ENCODE results near the gene RAB12.
"Not testable (repeated sequence)": the region's sequence is repeated elsewhere in the genome, so short reads cannot be mapped to it uniquely, and the experiment has no call there.

RAB12 gene

DNA sequence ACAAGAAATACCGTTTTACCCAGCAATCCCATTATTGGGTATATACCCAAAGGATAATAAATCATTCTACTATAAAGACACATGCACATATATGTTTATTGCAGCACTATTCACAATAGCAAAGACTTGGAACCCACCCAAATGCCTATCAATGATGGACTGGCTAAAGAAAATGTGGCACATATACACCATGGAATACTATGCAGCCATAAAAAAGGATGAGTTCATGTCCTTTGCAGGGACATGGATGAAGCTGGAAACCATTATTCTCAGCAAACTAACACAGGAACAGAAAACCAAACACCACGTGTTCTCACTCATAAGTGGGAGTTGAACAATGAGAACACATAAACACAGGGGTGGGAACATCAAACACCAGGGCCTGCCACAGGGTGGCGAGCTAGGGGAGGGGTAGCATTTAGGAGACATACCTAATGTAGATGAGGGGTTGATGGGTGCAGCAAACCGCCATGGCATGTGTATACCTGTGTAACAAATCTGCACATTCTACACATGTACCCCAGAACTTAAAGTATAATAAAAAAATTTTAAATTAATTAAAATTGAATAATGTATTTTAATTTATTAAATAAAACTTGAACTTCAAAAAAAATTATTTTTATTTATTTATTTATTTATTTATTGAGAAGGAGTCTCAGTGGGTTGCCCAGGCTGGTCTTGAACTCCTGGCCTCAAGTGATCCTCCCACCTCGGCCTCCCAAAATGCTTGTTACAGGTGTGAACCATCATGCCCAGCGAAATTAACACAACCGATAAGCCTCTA is 42.4 kb downstream of the RAB12 start:
- DNase-seq = not testable (repeated sequence)

DNA sequence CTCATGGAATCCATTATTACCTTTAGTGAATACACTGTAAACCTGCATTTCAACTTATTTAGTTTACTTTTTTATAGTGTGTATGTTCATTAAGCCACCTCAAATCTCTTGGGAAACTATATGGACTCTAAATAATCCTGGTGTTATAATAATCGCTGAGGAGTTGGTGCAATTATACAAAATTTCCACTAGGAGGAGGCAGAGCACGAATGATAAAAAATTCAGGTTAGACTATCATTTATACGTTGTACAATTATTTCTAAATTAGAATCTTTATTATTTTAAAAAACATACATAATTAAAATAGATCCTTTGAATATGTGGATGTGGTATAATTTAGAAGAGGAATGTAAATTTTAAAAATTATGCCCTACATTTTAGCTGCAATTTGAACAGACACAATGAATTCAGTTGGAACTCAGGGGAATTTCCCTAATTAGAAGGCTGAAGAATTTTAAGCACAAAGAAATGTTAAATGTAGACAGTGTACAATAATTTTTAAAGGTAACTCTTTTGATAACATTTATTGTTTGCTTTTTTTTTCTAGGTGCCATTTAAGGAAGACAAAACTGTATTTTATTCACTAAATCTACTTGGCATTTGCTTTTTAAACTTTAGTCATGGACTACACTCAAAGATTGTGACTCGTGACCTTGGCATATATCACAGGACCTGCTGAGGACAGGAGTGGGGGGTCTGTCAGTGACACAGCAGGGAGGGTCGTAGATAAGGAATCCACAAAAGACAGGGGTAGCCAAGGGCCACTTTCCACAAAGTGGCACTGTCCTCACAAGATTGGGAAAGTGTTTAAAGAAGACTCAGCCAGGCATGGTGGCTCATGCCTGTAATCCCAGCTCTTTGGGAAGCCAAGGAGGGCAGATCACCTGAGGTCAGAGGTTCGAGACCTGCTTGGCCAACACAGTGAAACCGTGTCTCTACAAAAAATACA is 45.5 kb downstream of the RAB12 start:
- DNase-seq = no peak

DNA sequence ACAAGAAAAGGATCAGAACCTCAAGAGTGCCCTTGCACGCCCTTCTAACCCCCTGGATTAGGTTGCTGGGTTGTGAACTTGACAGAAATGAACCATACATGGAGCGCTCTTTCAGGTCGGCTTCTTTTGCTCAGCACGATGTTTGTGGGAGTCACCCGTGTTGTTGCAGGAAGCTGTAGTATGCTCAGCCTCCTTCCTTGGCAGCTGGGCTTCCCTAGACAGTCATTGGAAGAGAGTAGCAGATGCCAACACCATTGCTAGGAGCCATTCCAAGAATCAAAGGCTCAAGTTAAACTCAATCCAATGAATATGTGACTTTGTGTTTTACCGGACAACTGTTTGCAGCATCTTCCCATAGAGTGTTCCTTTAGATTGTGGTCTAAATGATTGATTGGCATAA is 47.0 kb downstream of the RAB12 start:
- DNase-seq = no peak

DNA sequence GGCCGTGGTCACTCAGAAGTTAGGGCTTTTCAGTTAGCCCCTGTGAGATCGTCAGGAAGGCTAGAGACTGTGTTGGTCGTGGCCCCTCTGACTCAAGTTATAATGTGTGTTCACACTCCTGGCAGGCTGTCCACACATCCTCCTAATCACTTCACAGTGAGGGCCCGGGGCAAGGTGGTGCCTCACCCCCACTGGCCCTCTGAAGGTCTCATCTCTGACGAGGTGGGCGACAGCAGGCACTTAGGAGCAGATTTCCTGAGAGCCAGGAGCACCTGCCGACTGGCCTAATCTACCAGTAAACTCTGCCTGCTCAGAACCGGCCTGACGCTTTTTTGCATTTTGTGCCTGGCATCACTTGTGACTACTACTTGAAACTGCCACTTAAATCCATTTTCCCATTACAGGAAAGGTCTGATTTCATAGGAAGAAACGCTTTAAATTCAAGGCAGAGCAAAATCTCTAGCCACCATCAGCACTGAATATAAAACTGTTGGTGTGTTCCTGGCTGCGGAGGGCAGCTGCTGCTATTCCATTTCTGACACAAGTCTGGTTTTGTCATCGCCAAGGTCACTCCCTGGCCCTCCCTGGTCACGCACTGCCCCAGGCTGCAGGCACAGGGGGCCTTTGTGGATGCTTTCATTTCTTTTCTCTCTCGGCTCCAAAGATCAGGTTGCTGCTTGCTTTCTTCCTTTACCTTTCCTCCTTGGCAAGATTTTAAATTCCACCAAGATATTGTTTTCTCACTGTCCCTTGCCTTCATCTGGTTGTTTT is 48.0 kb downstream of the RAB12 start:
- peak; percentile 39 to 49 for DNase-seq

DNA sequence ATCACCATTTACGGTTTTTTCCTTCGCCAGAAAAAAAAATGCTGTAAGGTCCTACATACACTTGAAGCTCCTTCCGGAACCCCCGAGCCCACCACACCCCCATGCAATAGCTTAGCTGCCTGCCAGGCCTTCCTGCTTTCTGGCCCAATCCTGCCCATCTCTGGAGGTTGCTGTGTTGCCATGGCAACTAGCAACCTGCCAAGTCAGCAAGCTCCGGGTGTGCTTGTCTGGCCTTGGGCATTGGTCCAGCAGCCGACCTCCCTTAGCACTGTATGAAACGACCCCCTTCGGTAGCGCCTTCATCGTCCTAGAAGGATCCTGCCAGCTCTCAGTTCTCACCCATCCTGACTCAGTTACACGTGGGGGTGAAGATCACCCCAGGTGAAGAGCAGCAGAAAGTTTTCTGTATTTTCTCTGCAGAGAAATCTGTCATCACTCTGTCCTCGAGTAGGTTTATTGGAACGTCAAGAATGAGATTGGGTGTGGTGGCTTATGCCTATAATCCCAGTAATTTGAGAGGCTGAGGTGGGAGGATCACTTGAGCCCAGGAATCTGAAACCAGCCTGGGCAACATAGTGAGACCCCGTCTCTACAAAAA is 48.7 kb downstream of the RAB12 start:
- no peak for DNase-seq

DNA sequence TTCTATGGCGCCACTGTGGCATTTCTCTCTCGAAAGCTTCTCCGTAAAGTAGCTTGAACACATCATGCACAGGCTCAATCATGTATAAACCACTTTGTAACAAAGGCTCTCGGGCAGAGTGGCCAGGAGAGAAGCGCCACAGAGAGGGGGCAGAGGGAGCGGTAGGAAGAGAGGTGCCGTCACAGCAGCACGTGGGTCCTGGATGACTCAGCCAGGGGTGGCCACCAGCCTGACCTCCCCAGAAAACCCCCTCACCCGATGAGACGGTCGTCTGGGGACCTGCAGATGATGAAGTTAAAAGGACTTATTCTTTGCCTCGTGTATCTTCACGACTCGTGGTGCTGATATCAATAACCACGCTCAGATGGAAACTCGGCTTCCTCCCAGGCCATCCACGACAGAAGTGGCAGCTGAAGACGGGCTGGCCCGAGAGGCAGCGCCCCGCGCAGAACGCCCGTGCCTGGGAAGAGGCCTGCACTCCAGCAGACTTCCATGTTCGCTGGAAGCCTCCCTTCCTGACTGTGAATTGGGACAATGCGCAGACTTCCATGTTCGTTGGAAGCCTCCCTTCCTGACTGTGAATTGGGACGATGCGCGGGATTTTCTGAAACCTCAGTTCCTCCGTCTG is 49.7 kb downstream of the RAB12 start:
- DNase-seq = peak; percentile 47 to 76

DNA sequence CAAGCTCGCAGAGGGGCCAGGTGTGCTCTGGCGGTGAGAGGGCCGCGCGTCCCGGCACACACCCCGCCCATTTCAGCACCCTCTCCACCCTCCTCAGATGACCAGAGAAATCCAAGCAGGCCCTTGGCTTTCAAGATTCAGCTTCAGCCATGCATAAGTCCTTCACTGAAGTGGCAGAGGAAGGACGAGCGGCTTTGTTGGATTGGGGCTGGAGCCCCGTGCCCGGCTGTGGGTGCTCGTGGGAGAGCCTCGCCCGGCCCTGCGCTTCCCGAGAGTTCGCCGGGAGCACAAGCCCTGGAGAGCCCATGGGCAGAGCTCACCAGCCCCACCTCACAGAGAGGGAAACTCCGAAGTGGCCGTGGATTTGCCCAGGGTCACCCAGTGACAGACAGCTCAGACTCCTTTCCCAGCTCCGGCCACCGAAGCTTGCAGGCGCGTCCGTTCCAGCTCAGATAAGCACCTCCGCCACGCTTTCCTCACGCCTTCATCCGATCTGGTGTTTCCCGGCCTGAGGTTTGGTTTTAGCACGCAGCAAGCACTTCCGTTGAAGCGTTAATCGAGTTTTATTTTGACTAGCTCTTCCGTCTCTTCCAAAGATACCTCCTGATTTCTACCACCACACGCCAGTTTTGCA is 50.5 kb downstream of the RAB12 start:
- DNase-seq = peak; percentile 79 to 85

DNA sequence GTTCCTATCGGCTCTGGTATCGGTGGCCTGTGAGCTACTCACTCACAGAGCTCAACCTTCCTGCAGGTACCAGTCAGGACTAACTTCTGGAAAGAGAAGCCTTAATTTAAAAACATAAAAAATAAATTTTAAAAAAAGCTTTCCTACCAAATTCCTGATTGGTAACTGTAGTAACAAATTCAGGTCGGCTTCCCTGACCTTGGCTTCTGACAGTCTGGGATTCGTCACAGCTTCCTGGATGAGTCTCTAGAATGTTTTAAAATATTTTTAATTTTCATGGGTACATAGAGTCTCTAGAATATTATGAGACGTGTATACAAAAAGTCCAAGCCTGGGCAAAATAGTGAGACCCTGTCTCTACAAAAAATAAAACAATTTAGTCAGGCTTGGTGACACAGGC is 51.1 kb downstream of the RAB12 start:
- DNase-seq = no peak

DNA sequence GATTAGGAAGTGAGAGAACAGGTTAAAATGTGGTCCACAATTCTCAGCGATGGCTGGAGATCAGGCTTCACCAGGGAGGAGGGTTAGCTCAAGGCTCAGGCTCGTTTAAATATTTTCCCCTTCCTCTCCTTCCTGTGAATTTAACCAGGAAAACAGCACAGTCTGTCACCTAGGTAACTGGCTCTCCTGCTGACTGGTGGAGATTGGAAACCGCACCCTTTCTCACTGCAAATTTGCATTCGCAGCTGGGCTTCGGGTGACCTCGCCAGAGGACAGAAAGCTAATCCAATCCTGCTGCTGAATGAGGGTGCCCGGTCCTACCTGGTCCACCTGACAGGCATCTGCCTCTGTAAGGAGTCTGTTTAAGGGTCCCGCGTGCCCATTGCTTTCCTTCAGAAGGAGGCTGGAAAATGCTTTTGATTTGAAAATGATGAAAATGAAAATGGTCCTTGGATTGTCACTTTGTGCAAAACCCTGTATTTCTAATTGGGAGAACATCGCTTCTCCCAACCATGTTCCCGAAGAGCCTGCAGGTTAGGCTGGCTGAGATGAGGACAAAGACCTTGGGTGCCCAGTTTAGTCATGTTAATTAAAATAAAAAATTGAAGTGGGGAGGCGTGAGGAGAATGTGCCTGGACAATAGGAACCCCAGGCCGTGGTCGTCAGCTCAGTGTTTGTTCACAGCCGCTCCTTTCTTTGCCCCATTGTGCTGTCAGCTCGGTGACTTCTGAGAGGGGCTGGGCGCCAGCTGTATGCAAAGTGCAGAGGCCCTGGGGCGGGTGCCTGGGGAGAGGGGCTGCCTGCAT is 52.7 kb downstream of the RAB12 start:
- DNase-seq = peak; percentile 76 to 90

DNA sequence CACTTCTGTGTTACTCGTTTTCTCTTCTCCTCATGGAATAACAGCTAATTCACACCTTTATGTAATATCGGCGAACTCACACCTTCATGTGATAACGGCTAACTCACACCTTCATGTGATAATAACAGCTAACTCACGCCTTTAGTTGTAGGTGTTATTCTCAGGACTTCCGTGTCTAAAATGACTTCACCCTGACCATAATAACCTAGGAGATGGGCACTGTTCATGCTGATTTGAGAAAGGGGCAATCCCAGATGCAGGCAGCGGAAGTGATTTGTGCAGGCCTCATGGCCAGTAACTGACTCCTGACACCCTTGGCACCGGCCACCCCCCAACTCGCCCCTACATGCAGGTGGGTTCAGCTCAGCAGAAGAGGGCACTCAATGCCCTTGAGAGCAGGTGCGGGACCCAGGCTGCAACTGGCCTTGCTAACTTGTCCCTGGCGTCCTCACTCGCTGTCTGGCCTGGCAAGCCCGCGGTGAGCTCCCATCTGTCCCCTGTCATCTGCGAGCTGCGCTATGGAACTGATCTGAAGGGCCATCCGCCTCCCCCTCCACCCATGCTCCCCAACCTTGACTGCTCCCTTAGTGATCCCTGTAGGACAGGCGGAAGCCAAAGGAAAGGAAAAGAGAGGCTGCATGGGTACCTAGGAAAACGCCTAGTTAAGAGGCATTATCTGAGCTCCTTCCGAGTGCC is 53.5 kb downstream of the RAB12 start:
- DNase-seq = peak in 1 of 2 experiments; percentile 90

DNA sequence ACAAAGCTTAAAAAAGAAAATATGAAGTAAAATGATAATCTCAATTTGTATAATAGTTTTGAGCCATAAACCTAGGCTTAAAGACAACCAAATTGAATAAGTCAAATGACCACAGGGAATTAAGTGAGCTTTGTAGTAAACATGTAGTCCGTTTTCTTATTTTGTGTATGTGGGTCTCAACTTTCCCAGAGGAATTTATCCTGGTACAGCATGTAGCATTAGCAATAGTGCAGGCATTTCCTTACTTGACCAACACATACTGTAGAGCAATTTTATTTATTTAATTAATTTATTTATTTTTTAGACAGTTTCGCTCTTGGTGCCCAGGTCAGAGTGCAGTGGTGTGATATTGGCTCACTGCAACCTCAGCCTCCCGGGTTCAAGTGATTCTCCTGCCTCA is 58.6 kb downstream of the RAB12 start:
- DNase-seq = no peak

DNA sequence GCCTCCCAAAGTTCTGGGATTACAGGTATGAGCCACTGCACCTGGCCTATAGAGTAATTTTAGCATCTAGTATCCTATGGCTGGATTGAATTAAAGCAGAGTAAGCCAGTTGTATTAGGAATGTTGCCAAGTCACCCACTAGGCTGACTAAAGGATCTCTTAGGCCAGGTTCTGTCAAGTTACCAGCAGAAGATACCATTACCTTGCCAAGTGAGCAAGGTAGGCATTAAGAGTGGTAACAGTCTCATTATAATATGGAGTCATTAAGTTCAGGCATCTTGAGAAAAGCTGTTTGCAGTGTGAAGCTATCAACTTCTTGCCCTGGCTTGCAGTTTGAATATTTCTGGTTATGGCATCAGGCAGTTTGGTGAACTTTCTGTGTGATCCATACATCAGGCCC is 59.1 kb downstream of the RAB12 start:
- DNase-seq = no peak

DNA sequence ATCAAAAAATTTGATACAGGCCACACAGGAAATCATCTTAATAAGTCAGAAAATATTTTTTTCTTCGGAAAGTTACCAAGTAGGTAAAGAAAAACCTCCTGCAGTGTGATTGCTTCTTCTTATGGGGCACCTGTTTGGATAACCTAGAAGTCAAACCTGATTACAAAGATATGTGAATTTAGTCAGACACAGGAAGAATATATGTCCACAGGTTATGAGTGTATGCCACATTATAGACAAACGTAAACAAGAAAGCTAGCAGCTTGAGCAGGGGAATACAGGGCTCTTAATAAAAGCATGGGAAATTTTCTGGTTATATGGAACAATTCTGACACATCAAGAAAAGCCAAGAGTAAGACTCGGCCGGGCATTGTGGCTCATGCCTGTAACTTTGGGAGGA is 60.3 kb downstream of the RAB12 start:
- no peak for DNase-seq

DNA sequence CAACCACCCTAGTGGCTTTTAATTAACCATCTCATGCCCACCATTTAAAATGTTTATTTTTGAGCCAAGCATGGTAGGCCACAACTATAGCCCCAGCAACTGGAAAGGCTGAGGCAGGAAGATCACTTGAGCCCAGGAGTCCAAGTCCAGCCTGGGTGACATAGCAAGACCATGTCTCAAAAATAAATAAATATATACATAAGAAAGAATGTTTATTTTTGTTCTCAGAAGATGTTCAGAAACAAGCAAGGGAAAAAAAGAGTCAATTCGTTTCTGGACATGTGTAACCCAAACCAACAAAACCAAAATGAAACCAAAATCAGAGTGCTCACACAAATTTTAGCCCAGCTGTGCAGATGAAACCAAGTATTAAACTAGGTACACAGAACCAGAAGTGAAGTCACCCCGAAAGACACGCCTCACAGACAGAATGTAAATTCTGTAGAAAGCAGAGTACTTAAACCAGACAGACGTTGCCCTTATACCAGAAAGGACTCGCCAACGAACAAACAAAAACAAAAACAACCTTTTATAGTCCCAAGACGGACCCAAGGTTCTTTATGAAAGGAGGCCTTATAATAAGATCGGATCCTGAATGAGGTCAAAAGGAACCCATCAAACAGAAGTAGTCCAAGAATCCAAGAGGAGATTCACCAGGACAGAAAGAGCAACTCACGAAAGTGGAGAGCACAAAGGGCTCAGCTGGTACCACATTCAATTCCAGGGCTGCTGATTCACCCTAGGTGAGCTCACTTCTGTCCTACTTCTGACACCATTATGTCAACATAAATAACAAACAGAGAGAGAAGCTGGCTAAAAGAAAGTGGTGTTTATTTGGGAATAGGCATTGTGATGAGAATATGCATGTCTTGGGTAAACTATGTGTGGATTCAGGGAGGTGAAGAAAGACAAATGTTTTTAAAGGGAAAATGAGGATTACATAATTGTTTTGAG is 64.3 kb downstream of the RAB12 start:
- DNase-seq = no peak

DNA sequence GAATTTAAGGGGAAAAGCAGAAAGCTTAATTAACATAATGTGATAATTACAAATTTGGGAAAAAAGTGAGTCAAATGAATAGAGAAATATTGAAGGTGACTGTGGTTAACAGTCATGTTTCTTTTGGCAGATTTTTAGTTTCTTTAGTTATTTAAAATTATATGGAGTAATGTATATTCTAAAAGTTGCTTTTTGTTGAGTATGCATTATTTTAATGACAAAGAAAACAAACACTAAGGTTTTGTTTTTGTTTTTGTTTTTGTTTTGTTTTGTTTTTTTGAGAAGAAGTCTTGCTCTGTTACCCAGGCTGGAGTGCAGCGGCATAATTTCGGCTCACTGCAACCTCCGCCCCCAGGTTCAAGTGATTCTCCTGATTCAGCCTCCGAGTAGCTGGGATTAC is 65.8 kb downstream of the RAB12 start:
- no peak for DNase-seq

DNA sequence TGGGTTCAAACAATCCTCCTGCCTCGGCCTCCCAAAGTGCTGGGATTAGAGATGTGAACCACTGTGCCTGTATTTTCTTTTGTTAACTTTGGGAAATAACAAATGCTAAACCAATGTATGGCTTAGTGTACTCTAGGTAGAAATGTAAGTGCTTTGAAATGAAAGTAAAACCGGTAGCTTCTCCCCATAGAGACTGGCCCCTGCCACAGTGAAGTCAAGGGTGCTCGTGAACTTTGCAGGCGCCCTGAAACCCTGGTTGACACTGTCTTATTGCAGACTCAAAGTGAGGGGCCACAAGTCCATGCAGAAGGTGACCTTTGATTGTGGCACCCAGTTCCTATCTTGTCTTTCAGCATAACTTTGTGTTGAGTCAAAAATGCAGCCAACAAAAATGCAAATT is 72.0 kb downstream of the RAB12 start:
- no peak for DNase-seq

DNA sequence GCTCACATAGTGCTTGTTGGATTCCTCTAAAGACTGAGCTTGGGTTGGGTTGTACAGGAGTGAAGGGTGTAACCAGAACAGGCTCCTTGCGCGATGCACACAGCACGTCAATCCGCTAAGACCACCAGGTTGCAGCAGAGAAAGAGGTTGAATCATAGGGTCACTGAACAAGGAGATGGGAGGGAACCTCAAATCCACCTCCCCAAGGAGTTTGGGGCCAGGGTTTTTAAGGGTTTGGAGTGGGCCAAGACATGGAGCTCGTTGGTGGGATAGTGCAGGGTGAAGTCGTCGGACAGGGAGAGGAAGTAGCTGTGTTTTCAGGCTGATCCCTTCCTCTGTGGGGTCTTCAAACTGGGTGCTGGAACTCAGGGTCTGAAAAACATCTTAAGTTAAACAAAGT is 75.3 kb downstream of the RAB12 start:
- DNase-seq = no peak

DNA sequence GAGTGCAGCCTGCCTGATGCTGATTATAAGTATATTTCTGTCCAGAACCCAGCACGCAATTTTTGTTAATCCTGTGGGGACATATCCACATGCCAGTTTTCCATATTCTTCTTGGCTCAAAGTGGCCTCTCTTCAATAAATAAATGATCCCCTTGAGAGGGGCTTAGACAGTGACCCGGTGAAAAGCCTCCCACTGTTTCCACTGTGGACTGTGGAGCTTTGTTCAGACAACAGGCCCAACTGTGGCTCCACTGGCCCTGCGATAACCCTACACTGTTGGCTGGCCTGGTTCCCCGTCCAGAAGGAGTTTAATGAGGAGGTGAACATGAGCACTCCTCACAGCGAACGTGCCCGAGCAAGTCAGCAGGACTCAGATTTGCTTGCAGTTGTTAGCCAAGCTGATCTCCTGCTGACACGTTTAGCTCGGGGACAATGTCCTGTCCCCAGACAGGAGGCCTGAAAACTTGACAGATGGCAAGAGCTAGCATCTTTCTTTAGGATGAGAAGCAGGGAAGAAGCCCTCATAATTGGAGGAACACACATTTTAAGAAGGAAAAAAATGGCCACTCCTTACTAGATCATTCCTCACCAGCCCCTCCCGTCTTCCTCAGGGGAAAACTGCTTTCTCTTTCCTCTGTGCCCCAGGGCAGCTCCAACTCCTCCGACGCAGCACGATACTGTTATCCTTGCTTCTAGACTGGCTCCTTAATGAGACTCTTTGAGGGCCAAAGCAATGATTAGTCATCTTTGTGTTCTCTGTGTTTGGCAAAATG is 76.1 kb downstream of the RAB12 start:
- DNase-seq = peak; percentile 45 to 65

DNA sequence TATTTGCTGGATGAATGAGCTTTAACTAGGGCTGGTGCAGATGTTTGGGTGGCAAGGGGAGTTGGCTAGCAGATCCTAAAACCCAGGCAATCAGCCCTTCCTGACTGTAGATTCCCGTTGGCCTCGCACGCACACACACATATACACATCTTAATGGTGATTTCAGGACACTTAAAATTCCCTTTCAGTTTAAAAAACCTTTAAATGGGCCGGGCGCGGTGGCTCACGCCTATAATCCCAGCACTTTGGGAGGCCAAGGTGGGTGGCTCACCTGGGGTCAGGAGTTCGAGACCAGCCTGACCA is 76.6 kb downstream of the RAB12 start:
- no peak for DNase-seq

All from NCI-H187 (cell line).